AML-193 (cell line): ENCODE measurements around the gene UQCRC1.
"Not testable (repeated sequence)": the region's sequence is repeated elsewhere in the genome, so short reads cannot be mapped to it uniquely, and the experiment has no call there.

Experiments used
- DNase-seq, 2 experiments: peaks; one replicate each; lab custom pipeline; 2025; lab: John Stamatoyannopoulos, UW

The UQCRC1 gene

GRCh38 chr3:48555231-48555948, 54.1 kb downstream of the UQCRC1 start:
- DNase-seq = no peak

DNA sequence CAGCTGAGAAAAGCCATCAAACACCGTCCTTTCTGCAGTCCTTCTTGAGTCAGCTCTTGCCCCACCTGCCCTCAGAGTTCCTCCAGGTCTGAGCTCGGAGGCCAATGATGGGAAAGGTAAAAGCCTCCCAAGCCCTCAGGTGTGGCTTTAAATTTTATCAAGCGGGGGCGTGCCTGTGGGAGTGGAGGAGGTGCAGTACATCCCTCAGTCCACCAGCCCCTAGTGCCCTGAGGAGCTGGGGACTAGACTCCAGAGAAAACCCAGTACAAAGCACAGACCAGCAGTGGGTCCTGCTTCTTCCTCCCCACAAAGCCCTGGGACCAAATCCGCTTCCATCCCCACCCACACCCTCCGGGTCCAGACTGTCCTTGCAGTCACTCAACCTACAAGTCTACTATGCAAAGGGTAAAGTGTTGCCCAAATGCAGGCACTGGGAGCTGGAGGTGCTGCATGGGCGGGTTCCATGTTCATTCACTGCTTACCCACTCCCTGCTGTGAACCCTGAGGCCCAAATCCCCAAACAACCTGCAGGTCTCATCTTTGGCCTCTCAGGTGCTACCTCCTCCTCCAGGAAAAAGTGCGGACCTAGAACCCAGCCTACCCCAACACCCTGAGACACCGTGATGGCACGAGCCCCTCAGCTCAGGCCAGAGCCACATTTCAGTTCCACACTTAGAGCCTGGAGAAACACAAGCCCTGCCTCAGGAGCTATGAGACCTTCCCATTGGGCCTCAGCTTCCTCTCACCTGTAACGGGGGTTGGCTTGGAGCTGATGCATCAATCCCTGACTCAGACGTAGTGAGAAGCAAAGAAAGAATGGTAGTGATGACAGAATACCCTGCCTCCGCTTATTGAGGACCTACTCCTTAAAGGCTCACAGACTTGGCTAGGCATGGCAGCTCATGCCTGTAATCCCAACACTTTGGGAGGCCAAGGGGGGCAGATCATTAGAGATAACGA, 55.3 kb downstream of the UQCRC1 start:
- DNase-seq = no peak

GRCh38 chr3:48553361-48553760, 56.1 kb downstream of the UQCRC1 start:
- DNase-seq = no peak

DNA sequence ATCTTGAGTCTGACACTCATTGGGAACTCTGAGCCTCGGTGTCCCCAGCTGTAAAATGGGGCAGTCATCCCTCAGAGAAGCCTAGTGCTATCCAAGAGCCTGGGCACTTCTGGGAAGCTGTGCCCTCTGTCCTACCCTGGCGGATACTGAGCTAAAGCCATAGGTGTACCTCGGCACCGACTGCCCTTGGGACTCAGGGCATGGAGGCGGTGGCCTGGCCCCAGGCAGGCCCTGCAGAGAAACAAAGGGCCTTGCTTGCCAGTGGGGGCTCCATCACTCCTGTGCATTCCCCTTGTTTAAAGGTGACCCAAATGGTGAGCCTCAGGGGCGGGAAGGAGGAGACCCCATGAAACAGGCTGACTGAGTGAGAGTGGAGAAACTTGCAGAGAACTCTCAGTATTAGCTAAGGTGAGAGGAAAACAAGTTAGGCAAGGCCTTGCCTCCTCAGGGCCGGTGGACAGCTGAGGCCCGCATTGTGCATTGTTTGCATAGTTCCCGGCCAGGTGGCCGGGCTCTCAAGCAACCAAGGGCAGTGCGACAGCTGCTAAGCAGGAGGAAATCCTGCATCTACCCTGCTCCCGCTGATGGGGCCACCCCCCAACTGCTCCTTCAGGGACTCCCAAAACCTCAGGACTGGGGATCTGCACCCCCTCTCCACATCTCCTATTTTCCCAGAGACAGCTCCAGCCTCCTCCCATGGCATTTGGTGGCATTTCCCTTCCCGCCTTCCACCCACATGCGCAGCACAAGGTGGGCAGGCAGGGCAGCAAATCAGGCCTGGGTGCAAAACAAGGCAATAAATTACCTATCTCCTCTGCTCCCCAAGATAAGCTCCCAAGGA, 57.1 kb downstream of the UQCRC1 start:
- DNase-seq = no peak

- not testable (repeated sequence) for DNase-seq
These were observed 57.8 kb downstream of the UQCRC1 start for GRCh38 chr3:48551651-48552050.
